GM19238 (cell line): ENCODE measurements around the gene RPS25.
"Not testable (repeated sequence)": the region's sequence is repeated elsewhere in the genome, so short reads cannot be mapped to it uniquely, and the experiment has no call there.

ENCODE experiments used
- DNase-seq: peaks from one replicate; pipeline ENCODE4 v3.0.0; 2011; ENCODE audit warnings: low spot score; ENCODE audit not compliant: insufficient read length

Gene RPS25

GRCh38 chr11:119039471-119039870 lies 21.3 kb upstream of the RPS25 start:
- DNase-seq = not testable (repeated sequence)

- no peak for DNase-seq
Observed at GRCh38 chr11:119038884-119039283, 20.7 kb upstream of the RPS25 start.

GRCh38 chr11:119034813-119035212 lies 16.7 kb upstream of the RPS25 start:
- no peak for DNase-seq

- not testable (repeated sequence) for DNase-seq
Observed at GRCh38 chr11:119033421-119033820, 15.3 kb upstream of the RPS25 start.

- no peak for DNase-seq
Observed at GRCh38 chr11:119031912-119032280, 13.8 kb upstream of the RPS25 start.

GRCh38 chr11:119030329-119031047 lies 12.3 kb upstream of the RPS25 start, which contains the start of gene SLC37A4:
SLC37A4 (minus strand) TSS chr11:119030877.
- peak; percentile 95 for DNase-seq

GRCh38 chr11:119030029-119030328 lies 11.8 kb upstream of the RPS25 start:
- no peak for DNase-seq

- no peak for DNase-seq
Observed at GRCh38 chr11:119029340-119030028, 11.3 kb upstream of the RPS25 start.

GRCh38 chr11:119029069-119029339 lies 10.9 kb upstream of the RPS25 start:
- DNase-seq = no peak

GRCh38 chr11:119028346-119029068 lies 10.4 kb upstream of the RPS25 start:
- no peak for DNase-seq

- no peak for DNase-seq
Observed at GRCh38 chr11:119027561-119028345, 9.6 kb upstream of the RPS25 start.

- no peak for DNase-seq
Observed at GRCh38 chr11:119026970-119027369, 8.8 kb upstream of the RPS25 start.

GRCh38 chr11:119025978-119026766 lies 8.0 kb upstream of the RPS25 start:
- DNase-seq = no peak

GRCh38 chr11:119025541-119025940 lies 7.4 kb upstream of the RPS25 start:
- DNase-seq = no peak

GRCh38 chr11:119025099-119025473 lies 6.9 kb upstream of the RPS25 start:
- DNase-seq = no peak

- DNase-seq = no peak
Observed at GRCh38 chr11:119024430-119025098, 6.4 kb upstream of the RPS25 start.

GRCh38 chr11:119023741-119024140 lies 5.6 kb upstream of the RPS25 start:
- DNase-seq = no peak

GRCh38 chr11:119021631-119022030 lies 3.5 kb upstream of the RPS25 start:
- no peak for DNase-seq

- no peak for DNase-seq
Observed at GRCh38 chr11:119019996-119020395, 1.9 kb upstream of the RPS25 start.

GRCh38 chr11:119017377-119017776 lies 766 bp downstream of the RPS25 start:
- not testable (repeated sequence) for DNase-seq
